AG04450 (cell line): ENCODE measurements around the gene USP9X. TPM values are rescaled to one million over a fixed set of nuclear protein-coding genes. Genes with fewer than 3 reads are reported as not detected.

ENCODE experiments used
- CTCF ChIA-PET: fragments of 300-600, 350-600 bp; formaldehyde crosslinking; extraction: SDS; loops from one replicate; lab custom pipeline; 2022; ENCODE audit warnings: antibody characterized with exemption, inconsistent platforms; lab: Charles Lee
- POLR2A ChIA-PET: fragments of 350-600 bp; formaldehyde crosslinking; extraction: SDS; loops from one replicate; lab custom pipeline; 2021; ENCODE audit warnings: antibody characterized with exemption, inconsistent platforms; lab: Yijun Ruan, JAX
- DNase-seq: peaks from one replicate; pipeline ENCODE4 v3.0.0-alpha.2; 2011; ENCODE audit warnings: low read depth, low spot score
- H3K27ac ChIP-seq: one replicate; pipeline ENCODE4 v1.5.1; 2012; ENCODE audit warnings: low read depth, low read length, control low read depth
- H3K27me3 ChIP-seq: one replicate; pipeline ENCODE4 v1.6.0; 2012; ENCODE audit warnings: low read length; ENCODE audit not compliant: control insufficient read depth, insufficient read depth
- H3K4me3 ChIP-seq: 2 replicates; pipeline ENCODE4 v1.5.1; 2011; ENCODE audit warnings: mild to moderate bottlenecking, low read depth, low read length, control low read depth
- H3K9me3 ChIP-seq: 2 replicates; pipeline ENCODE4 v1.5.1; 2012; ENCODE audit warnings: low read length; ENCODE audit not compliant: control insufficient read depth, insufficient read depth
- CTCF ChIP-seq: IDR thresholded peaks from 2 replicates; pipeline ENCODE4 v1.5.1; 2011; ENCODE audit warnings: low read depth, low read length, control low read depth, inconsistent platforms
- polyA plus RNA-seq: library from polyadenylated mRNA; depleted of rRNA; stranded (reverse); fragments of >200 nt; gene quantifications from 2 replicates; pipeline ENCODE4 v1.2.3, GENCODE V29; 2011

Gene USP9X
- polyA plus RNA-seq, 1 experiment, result 49.1 TPM

GRCh38 chrX:41076742-41077141 is 8.5 kb upstream of the USP9X start:
- Histone ChIP-seq H3K27me3 (no peaks in the 10 kb centered on the region), H3K9me3 (no peaks in the 10 kb centered on the region), H3K27ac (no peak overlapping the region), H3K4me3 (no peak overlapping the region)
- DNase-seq, result no peak
- ChIA-PET POLR2A (no interaction called here), CTCF (no interaction called here)
- TF ChIP-seq CTCF, result no peak

DNA sequence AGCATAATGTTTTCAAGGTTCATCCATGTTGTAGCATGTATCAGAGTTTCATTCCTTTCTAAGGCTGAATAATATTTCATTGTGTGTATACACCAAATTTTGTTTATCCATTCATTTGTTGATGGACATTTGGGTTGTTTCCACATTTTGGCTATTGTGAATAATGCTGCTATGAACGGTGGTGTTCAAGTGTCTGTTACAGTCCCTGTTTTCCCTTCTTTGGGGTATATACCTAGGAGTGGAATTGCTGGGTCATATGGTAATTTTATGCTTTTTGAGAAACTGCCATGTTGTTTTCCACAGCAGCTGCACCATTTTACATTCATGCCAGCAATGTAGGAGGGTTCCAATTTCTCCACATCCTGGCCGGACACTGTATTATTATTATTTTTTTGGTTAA is 3.4 kb upstream of the USP9X start:
- no peak for TF ChIP-seq CTCF

DNA sequence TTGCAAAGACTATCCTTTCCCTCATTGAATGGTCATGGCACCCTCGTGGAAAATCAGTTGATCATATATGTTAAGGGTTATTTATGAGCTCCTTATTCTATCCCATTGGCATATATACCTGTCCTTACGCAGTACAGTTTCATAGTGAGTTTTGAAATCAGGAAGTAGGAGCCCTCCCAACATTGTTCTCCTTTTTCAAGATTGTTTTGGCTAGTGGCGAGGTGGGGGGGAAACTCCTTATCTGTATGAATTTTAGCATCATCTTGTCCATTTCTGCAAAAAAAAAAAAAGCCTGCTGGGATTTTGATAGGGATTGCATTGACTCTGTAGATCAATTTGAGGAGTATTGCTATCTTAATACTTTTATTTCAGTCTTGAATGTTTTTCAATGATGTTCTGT is 2.5 kb upstream of the USP9X start:
- Histone ChIP-seq H3K27ac (no peak overlapping the region), H3K27me3 (no peaks in the 10 kb centered on the region), H3K4me3 (no peak overlapping the region), H3K9me3 (no peaks in the 10 kb centered on the region; the same call in 1 of the 2 replicates)
- ChIA-PET POLR2A (no interaction called here), CTCF (no interaction called here)
- TF ChIP-seq CTCF, result no peak
- DNase-seq, result no peak

More for the DNA sequence above, 3.4 kb upstream of the USP9X start:
- DNase-seq, result no peak
- ChIA-PET POLR2A (no interaction called here), CTCF (no interaction called here)
- Histone ChIP-seq H3K27me3 (no peaks in the 10 kb centered on the region), H3K27ac (no peak overlapping the region), H3K4me3 (no peak overlapping the region), H3K9me3 (no peaks in the 10 kb centered on the region; the same call in 1 of the 2 replicates)

DNA sequence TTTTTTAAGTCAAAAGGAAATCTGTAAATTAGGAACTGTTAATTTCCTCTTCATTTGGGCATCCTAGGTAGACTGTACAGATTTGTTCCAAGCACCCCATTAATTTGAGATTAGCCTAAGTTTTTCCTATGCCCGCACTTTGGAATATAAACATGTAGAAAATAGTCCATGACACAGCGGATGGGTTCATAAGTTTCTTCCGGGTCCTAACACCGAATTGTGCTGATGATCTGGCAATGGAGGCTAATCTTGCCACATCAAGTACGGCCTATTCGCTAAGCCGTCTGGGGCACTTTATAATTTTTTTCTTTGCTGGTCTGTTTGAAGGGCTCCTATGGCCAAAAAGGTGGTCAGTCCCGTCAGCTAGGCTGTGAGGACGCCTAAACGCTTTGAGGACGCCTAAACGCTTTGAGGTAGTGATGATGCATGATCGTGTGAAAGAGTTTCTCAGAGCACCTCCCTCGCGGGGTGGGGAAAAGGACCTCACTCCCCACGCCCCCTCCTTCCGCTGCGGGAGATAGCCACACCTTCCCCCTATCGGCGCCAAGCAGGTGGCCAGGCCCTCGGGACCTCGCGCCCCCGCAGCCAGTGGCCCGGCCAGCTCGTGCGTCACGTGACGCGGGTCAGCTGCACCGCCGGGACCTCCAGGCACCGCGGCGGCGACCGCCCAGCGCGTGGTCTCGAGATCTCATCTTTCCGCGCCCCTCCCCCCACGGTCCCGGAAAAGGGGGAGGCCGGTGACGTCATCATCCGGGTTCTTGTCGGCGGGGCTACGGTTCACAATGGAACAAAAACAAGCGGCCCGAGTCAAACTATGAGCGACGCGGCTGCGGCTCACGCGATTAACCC is 977 bp upstream of the USP9X start:
- Histone ChIP-seq H3K27me3 (no peaks in the 10 kb centered on the region), H3K4me3 (peak overlapping the region; percentile 75), H3K27ac (peak overlapping the region; percentile 100), H3K9me3 (no peaks in the 10 kb centered on the region; the same call in 1 of the 2 replicates)
- no peak for TF ChIP-seq CTCF
- ChIA-PET CTCF (no interaction called here), POLR2A (interaction anchor here (0.6 to 2.8 kb wide), 8 partner anchors 13 to 437 kb away, joined by 3 to 12 read pairs (median 3); partner anchors contain the start of gene CXorf38)
- peak; percentile 87 for DNase-seq

DNA sequence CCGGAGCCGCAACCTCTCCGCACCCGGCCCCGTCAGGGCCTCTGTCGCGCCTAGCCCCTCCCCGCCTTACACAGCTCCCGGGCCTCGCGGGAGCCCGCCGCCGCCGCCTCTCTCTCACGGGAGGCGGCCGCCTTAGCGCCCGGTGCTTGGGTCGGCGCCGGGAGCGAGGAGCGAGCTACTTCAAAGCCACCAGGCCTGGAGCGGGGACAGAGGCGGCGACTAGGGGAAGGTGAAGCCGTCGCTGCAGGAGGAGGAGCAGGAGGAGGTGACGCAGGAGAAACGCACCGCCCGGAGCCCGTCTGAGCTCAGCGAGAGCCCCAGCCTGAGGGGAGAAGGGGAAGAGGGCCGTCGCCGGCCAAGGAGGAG is 250 bp downstream of the USP9X start:
- TF ChIP-seq CTCF, result no peak
- no peaks in the 10 kb centered on the region; the same call in 1 of the 2 replicates for H3K9me3 ChIP-seq
- H3K27me3 ChIP-seq, result no peaks in the 10 kb centered on the region
- H3K4me3 ChIP-seq, result peak overlapping the region; percentile 82
- POLR2A ChIA-PET, result interaction anchor here (0.7 to 2.8 kb wide), 11 partner anchors 11 to 439 kb away, joined by 3 to 12 read pairs (median 4); partner anchors contain the start of gene CXorf38
- CTCF ChIA-PET, result interaction anchor here (0.7 kb wide), 1 partner anchor 292 kb away, joined by 4 read pairs; no protein-coding TSS in a partner anchor
- no peak for DNase-seq
- peak overlapping the region; percentile 81 for H3K27ac ChIP-seq
